GM12878 (cell line): Measurements from ENCODE around the gene SPAG6. TPM values are rescaled to one million over a fixed set of nuclear protein-coding genes. Genes with fewer than 3 reads are reported as not detected.

Experiments used
- ASH2L ChIP-seq: fragments of 300-600, 200-600 bp; sonication (generic); IDR thresholded peaks from 2 replicates; pipeline ENCODE4 v1.6.1; 2017; ENCODE audit warnings: low read depth, mild to moderate bottlenecking, borderline replicate concordance
- CBX5 ChIP-seq: sonication (generic); IDR thresholded peaks from 2 replicates; pipeline ENCODE4 v1.6.1; 2016; ENCODE audit warnings: low read depth, moderate library complexity, mild to moderate bottlenecking, inconsistent platforms
- CHD4 ChIP-seq: fragments of 200-600 bp; sonication (generic); IDR thresholded peaks from 2 replicates; pipeline ENCODE4 v1.6.1; 2016; ENCODE audit warnings: mild to moderate bottlenecking
- DPF2 ChIP-seq: fragments of 450-650 bp; IDR thresholded peaks from 2 replicates; pipeline ENCODE4 v1.6.1; 2017; ENCODE audit warnings: mild to moderate bottlenecking
- EED ChIP-seq: sonication (generic); IDR thresholded peaks from 2 replicates; pipeline ENCODE4 v1.6.1; 2016; ENCODE audit warnings: antibody characterized with exemption, low read depth
- ESRRA ChIP-seq: IDR thresholded peaks from 2 replicates; pipeline ENCODE4 v1.6.1; 2012; ENCODE audit warnings: mild to moderate bottlenecking, low read length, improper control_type of control experiment
- EZH2 ChIP-seq: IDR thresholded peaks from 2 replicates; pipeline ENCODE4 v1.6.1; 2012; ENCODE audit warnings: low read depth, mild to moderate bottlenecking, control low read depth, inconsistent platforms, low read length, borderline replicate concordance; ENCODE audit not compliant: control insufficient read depth
- GATAD2B ChIP-seq: fragments of 450-650 bp; conservative IDR thresholded peaks from 2 replicates; pipeline ENCODE4 v1.6.1; 2017; ENCODE audit warnings: low read depth, mild to moderate bottlenecking, moderate library complexity
- HDAC6 ChIP-seq: fragments of 200-600 bp; sonication (generic); IDR thresholded peaks from one replicate; pipeline ENCODE4 v1.8.0; 2017; ENCODE audit warnings: antibody characterized with exemption; ENCODE audit not compliant: unreplicated experiment
- JUNB ChIP-seq: IDR thresholded peaks from 2 replicates; pipeline ENCODE4 v1.6.1; 2016; ENCODE audit warnings: antibody characterized with exemption, mild to moderate bottlenecking
- MTA2 ChIP-seq: fragments of 450-650 bp; IDR thresholded peaks from 2 replicates; pipeline ENCODE4 v1.6.1; 2016; ENCODE audit warnings: low read depth, mild to moderate bottlenecking, moderate library complexity
- NRF1 ChIP-seq: conservative IDR thresholded peaks from 2 replicates; pipeline ENCODE4 v1.6.1; 2011; ENCODE audit warnings: mild to moderate bottlenecking, low read depth, low read length, improper control_type of control experiment
- PAX8 ChIP-seq: fragments of 450-650 bp; IDR thresholded peaks from 2 replicates; pipeline ENCODE4 v1.6.1; 2017; ENCODE audit warnings: mild to moderate bottlenecking, moderate library complexity
- PML ChIP-seq: IDR thresholded peaks from 2 replicates; pipeline ENCODE4 v1.6.1; 2012; ENCODE audit warnings: low read length, inconsistent platforms
- POLR2AphosphoS5 ChIP-seq: IDR thresholded peaks from 2 replicates; pipeline ENCODE4 v1.6.1; 2011; ENCODE audit warnings: mild to moderate bottlenecking, low read length, inconsistent platforms
- RFX5 ChIP-seq: IDR thresholded peaks from 2 replicates; pipeline ENCODE4 v1.6.1; 2011; ENCODE audit warnings: low read depth, low read length, improper control_type of control experiment
- SMARCA5 ChIP-seq: fragments of 450-650 bp; IDR thresholded peaks from 2 replicates; pipeline ENCODE4 v1.6.1; 2017; ENCODE audit warnings: mild to moderate bottlenecking
- WRNIP1 ChIP-seq: IDR thresholded peaks from 2 replicates; pipeline ENCODE4 v1.6.1; 2011; ENCODE audit warnings: low read depth, low read length, improper control_type of control experiment, borderline replicate concordance
- ZBED1 ChIP-seq: IDR thresholded peaks from 2 replicates; pipeline ENCODE4 v1.6.1; 2016; ENCODE audit warnings: borderline replicate concordance
- polyA plus RNA-seq, 11 experiments: library from polyadenylated mRNA; depleted of rRNA in 4 of 11; unstranded in 6 of 11; stranded (reverse) in 5 of 11; fragments of >200 nt; fragmentation: Nextera tagmentation in 4 of 11; fragmentation: Illumina TruSeq in 1 of 11; extraction: Ambion mirVana in 4 of 11; extraction: Trizol in 1 of 11; gene quantifications; 1 replicate in 1 of 11; 2 replicates in 10 of 11; pipeline versions ENCODE4 v1.2.1 to v1.2.3, GENCODE V29; 2011 to 2016; ENCODE audit warnings: inconsistent platforms in 2 of 11, missing spikeins in 2 of 11, low read depth in 1 of 11
- total RNA-seq, 4 experiments: library from RNA; depleted of rRNA in 3 of 4; stranded (reverse); fragments of >200 nt in 3 of 4; fragmentation: Illumina TruSeq in 1 of 4; extraction: Trizol in 1 of 4; gene quantifications; 2 replicates each; pipeline versions ENCODE4 v1.2.1 to v1.2.3, GENCODE V29; 2013 to 2021
- TF ChIP-seq, protein P1 (sequence below): fragments of 450-650 bp; IDR thresholded peaks from 2 replicates; pipeline ENCODE4 v1.6.1; 2017; ENCODE audit warnings: mild to moderate bottlenecking
- TF ChIP-seq, protein P2 (sequence below): fragments of 450-650 bp; IDR thresholded peaks from 2 replicates; pipeline ENCODE4 v1.6.1; 2016; ENCODE audit warnings: mild to moderate bottlenecking
- TF ChIP-seq, protein P3 (sequence below): IDR thresholded peaks from 2 replicates; pipeline ENCODE4 v1.6.1; 2011; ENCODE audit warnings: low read depth, mild to moderate bottlenecking, low read length, moderate library complexity, borderline replicate concordance; ENCODE audit errors: extremely low read depth
- TF ChIP-seq, protein P4 (sequence below): IDR thresholded peaks from 2 replicates; pipeline ENCODE4 v1.6.1; 2011; ENCODE audit warnings: borderline replicate concordance, low read depth, mild to moderate bottlenecking, moderate library complexity, mixed read lengths, low read length; ENCODE audit not compliant: insufficient read depth; ENCODE audit errors: extremely low read length
- TF ChIP-seq, protein P5 (sequence below): IDR thresholded peaks from 2 replicates; pipeline ENCODE4 v1.6.1; 2012; ENCODE audit warnings: low read depth, low read length, improper control_type of control experiment

The SPAG6 gene
- total and polyA plus RNA-seq, 10 of the 15 experiments (the other 5 are each of a cell fraction or from before 2014, with no cell fraction given), result 0.13 to 0.99 (median 0.40) TPM; not detected in 1

DNA sequence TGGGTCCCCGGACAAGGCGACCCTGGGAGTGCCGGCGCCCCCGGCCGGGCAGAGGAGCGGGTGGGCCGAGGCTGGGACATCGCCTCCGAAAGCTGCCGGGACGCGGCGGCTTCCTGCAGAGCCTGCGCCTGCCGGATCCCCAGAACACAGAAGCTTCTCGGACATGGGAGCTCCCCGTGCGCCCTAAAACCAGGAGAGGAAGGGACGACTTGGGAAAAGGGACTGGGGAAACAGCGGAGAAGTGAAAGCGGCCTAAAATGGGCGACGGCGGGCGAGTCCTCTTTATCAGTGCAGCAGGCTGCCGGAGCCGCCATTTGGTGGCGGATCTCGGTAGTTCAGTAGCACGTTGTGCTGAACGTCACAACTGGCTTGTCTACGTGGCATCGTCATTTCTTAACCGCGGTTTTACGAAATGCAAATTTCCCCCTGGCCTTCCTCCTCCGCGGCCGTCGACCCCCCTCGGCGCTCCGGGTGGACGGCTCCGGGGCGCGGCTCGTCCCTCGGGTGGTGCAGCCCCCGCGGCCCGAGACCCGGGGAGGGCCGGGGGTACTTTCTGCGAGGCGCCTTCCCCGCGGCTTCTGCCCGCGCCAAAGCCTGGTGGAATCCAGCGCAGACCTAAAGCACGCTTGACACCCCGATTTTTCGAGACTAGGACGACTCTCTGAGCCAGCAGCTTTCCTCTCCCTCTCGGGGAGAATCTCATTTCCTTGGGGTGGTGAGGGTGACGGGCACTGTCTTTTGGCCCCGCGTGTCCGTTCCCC lies 9.9 kb upstream of the SPAG6 start (continued):
- TF ChIP-seq CBX5 (0 out of 2 replicates have a peak, but pooled peaks have one; percentile 60), GATAD2B (no peak; the same call in 1 of the 2 replicates), EZH2 (no peak), NRF1 (no peak), POLR2AphosphoS5 (peak; percentile 68; the same call in 1 of the 2 replicates), ZBED1 (no peak), EED (no peak), HDAC6 (no peak), PML (no peak), DPF2 (0 out of 2 replicates have a peak, but pooled peaks have one; percentile 31), ASH2L (no peak), RFX5 (no peak), CHD4 (no peak), WRNIP1 (no peak), MTA2 (no peak), SMARCA5 (no peak), PAX8 (no peak), JUNB (no peak), ESRRA (no peak)
- TF ChIP-seq, protein P1, sequence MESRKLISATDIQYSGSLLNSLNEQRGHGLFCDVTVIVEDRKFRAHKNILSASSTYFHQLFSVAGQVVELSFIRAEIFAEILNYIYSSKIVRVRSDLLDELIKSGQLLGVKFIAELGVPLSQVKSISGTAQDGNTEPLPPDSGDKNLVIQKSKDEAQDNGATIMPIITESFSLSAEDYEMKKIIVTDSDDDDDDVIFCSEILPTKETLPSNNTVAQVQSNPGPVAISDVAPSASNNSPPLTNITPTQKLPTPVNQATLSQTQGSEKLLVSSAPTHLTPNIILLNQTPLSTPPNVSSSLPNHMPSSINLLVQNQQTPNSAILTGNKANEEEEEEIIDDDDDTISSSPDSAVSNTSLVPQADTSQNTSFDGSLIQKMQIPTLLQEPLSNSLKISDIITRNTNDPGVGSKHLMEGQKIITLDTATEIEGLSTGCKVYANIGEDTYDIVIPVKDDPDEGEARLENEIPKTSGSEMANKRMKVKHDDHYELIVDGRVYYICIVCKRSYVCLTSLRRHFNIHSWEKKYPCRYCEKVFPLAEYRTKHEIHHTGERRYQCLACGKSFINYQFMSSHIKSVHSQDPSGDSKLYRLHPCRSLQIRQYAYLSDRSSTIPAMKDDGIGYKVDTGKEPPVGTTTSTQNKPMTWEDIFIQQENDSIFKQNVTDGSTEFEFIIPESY, result no peak
- TF ChIP-seq, protein P2, sequence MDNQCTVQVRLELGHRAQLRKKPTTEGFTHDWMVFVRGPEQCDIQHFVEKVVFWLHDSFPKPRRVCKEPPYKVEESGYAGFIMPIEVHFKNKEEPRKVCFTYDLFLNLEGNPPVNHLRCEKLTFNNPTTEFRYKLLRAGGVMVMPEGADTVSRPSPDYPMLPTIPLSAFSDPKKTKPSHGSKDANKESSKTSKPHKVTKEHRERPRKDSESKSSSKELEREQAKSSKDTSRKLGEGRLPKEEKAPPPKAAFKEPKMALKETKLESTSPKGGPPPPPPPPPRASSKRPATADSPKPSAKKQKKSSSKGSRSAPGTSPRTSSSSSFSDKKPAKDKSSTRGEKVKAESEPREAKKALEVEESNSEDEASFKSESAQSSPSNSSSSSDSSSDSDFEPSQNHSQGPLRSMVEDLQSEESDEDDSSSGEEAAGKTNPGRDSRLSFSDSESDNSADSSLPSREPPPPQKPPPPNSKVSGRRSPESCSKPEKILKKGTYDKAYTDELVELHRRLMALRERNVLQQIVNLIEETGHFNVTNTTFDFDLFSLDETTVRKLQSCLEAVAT, result 0 out of 2 replicates have a peak, but pooled peaks have one; percentile 42
- TF ChIP-seq, protein P3, sequence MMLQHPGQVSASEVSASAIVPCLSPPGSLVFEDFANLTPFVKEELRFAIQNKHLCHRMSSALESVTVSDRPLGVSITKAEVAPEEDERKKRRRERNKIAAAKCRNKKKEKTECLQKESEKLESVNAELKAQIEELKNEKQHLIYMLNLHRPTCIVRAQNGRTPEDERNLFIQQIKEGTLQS, result no peak
- TF ChIP-seq, protein P4, sequence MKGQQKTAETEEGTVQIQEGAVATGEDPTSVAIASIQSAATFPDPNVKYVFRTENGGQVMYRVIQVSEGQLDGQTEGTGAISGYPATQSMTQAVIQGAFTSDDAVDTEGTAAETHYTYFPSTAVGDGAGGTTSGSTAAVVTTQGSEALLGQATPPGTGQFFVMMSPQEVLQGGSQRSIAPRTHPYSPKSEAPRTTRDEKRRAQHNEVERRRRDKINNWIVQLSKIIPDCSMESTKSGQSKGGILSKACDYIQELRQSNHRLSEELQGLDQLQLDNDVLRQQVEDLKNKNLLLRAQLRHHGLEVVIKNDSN, result no peak
- TF ChIP-seq, protein P5, sequence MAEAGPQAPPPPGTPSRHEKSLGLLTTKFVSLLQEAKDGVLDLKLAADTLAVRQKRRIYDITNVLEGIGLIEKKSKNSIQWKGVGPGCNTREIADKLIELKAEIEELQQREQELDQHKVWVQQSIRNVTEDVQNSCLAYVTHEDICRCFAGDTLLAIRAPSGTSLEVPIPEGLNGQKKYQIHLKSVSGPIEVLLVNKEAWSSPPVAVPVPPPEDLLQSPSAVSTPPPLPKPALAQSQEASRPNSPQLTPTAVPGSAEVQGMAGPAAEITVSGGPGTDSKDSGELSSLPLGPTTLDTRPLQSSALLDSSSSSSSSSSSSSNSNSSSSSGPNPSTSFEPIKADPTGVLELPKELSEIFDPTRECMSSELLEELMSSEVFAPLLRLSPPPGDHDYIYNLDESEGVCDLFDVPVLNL, result no peak
